K562 (cell line): ENCODE results near the gene MORF4L1. TPM values are rescaled to one million over a fixed set of nuclear protein-coding genes. Genes with fewer than 3 reads are reported as not detected.
A peak's percentile ranks its signal among the peaks of the same experiment; 100 is the strongest.

Source experiments
- ATAC-seq: fragments of 200-7000 bp; cut with Tn5 transposase; 3 replicates; pipeline ENCODE4 v1.9.1; 2020; ENCODE audit warnings: moderate library complexity
- BruUV-seq: library from RNA; stranded (reverse); fragments of 400-500 nt; replicated peaks from 2 replicates; lab custom pipeline; 2021; lab: Mats Ljungman, UMichigan
- CTCF ChIA-PET: fragments of 300-600 bp; formaldehyde crosslinking; extraction: SDS; loops from one replicate; lab custom pipeline; 2021; ENCODE audit warnings: low intra/inter-chr PET ratio; lab: Yijun Ruan, JAX
- POLR2A ChIA-PET: fragments of 300-600, 350-650 bp; sonication (Branson Sonifier 250); formaldehyde crosslinking; extraction: SDS; loops from one replicate; lab custom pipeline; 2021; ENCODE audit warnings: antibody characterized with exemption, inconsistent platforms; lab: Yijun Ruan, JAX
- DNase-seq, 4 experiments: peaks; one replicate each; pipeline versions ENCODE4 v3.0.0 to v3.0.0-alpha.2; 2011 to 2018; ENCODE audit warnings: low spot score in 3 of 4, mixed read lengths in 3 of 4; ENCODE audit errors: extremely low read depth in 1 of 4
- FAIRE-seq: peaks from 2 replicates; lab custom pipeline; 2011; peaks lifted over from hg19 to GRCh38; lab: Jason Lieb, UNC
- H2AFZ ChIP-seq: 2 replicates; pipeline ENCODE4 v1.6.0; 2011; ENCODE audit warnings: low read depth, low read length, control low read depth, inconsistent platforms
- H3K27ac ChIP-seq: fragments of 200-600 bp; 3 replicates; pipeline ENCODE4 v1.8.0; 2011; ENCODE audit warnings: low read depth, mild to moderate bottlenecking, control low read depth, inconsistent platforms, low read length, moderate library complexity, mixed read lengths; ENCODE audit errors: extremely low read depth
- H3K27me3 ChIP-seq, 2 experiments: fragments of 300-600 bp in 1 of 2; 2 replicates in 1 of 2; 3 replicates in 1 of 2; pipeline versions ENCODE4 v1.6.0 to v1.8.0; 2011; ENCODE audit warnings: inconsistent platforms in 2 of 2, low read length in 2 of 2, mild to moderate bottlenecking in 1 of 2, mixed read lengths in 1 of 2, moderate library complexity in 1 of 2; ENCODE audit not compliant: control insufficient read depth in 2 of 2, insufficient read depth in 2 of 2
- H3K36me3 ChIP-seq: fragments of 300-600 bp; 3 replicates; pipeline ENCODE4 v1.8.0; 2011; ENCODE audit warnings: mild to moderate bottlenecking, low read length, inconsistent platforms; ENCODE audit not compliant: control insufficient read depth, insufficient read depth
- H3K4me1 ChIP-seq, 2 experiments: fragments of 200-600 bp in 1 of 2; replicated peaks in 1 of 2; 2 replicates in 1 of 2; 3 replicates in 1 of 2; pipeline versions ENCODE4 v1.5.1 to v1.8.0; 2011; ENCODE audit warnings: inconsistent platforms in 2 of 2, low read length in 2 of 2, mild to moderate bottlenecking in 1 of 2, mixed read lengths in 1 of 2, moderate library complexity in 1 of 2; ENCODE audit not compliant: control insufficient read depth in 2 of 2, insufficient read depth in 2 of 2
- H3K4me2 ChIP-seq: 2 replicates; pipeline ENCODE4 v1.6.1; 2011; ENCODE audit warnings: low read length, control low read depth, inconsistent platforms, mixed read lengths; ENCODE audit not compliant: insufficient read depth
- H3K4me3 ChIP-seq: fragments of 200-600 bp; sonication (generic), shearing (Covaris generic); 2 replicates; pipeline ENCODE4 v1.5.1; 2016; ENCODE audit warnings: control low read depth, inconsistent platforms
- H3K79me2 ChIP-seq: fragments of 200-600 bp; 3 replicates; pipeline ENCODE4 v1.8.0; 2011; ENCODE audit warnings: low read length, inconsistent platforms; ENCODE audit not compliant: control insufficient read depth, insufficient read depth
- H3K9ac ChIP-seq, 2 experiments: 2 replicates each; pipeline versions ENCODE4 v1.6.0 to v1.6.1; 2011; ENCODE audit warnings: low read depth in 2 of 2, low read length in 2 of 2, control low read depth in 1 of 2, inconsistent platforms in 1 of 2, mild to moderate bottlenecking in 1 of 2, mixed read lengths in 1 of 2; ENCODE audit not compliant: insufficient read depth in 1 of 2
- H3K9me1 ChIP-seq: one replicate; pipeline ENCODE4 v1.6.0; 2011; ENCODE audit warnings: inconsistent platforms, mild to moderate bottlenecking, low read length, moderate library complexity; ENCODE audit not compliant: control insufficient read depth, insufficient read depth
- H3K9me3 ChIP-seq: replicated peaks from 2 replicates; pipeline ENCODE4 v1.5.1; 2011; ENCODE audit warnings: low read depth, low read length, inconsistent platforms; ENCODE audit not compliant: control insufficient read depth, insufficient read depth
- H4K20me1 ChIP-seq: replicated peaks from 2 replicates; pipeline ENCODE4 v1.6.1; 2011; ENCODE audit warnings: low read length, inconsistent platforms, mixed read lengths; ENCODE audit not compliant: control insufficient read depth, insufficient read depth
- CHD4 ChIP-seq: fragments of 200-600 bp; sonication (generic); IDR thresholded peaks from 3 replicates; pipeline ENCODE4 v1.6.1; 2012; ENCODE audit warnings: low read depth, mild to moderate bottlenecking, mixed read lengths, low read length, inconsistent platforms; ENCODE audit not compliant: insufficient read depth, insufficient replicate concordance, poor library complexity, severe bottlenecking
- ZNF274 ChIP-seq: IDR thresholded peaks from 2 replicates; pipeline ENCODE4 v1.6.1; 2011; ENCODE audit warnings: low read depth, mild to moderate bottlenecking, low read length, moderate library complexity, borderline replicate concordance
- ZNF398 ChIP-seq: fragments of 250-450 bp; sonication (Bioruptor Pico); IDR thresholded peaks from 2 replicates; pipeline ENCODE4 v1.8.0; 2021; ENCODE audit warnings: moderate library complexity, mild to moderate bottlenecking, inconsistent platforms
- ZNF511 ChIP-seq: sonication (generic); formaldehyde crosslinking; IDR thresholded peaks from 2 replicates; pipeline ENCODE4 v1.8.0; 2022; ENCODE audit warnings: mild to moderate bottlenecking, missing genetic modification reagents
- whole genome bisulfite sequencing: fragments of 100-300 bp; shearing (Covaris generic); methylation state at CpG from one replicate; pipeline ENCODE4 v1.1.6; 2016; ENCODE audit warnings: low coverage, mixed read lengths; ENCODE audit not compliant: insufficient coverage; ENCODE audit errors: missing lambda C conversion rate; 5-methylcytosine and 5-hydroxymethylcytosine counted together
- in situ Hi-C: fragments of 300-500 bp; cut with MboI; formaldehyde crosslinking; loops from 4 replicates; pipeline ENCODE4 v1.15.0; 2018; ENCODE audit warnings: inconsistent platforms, mixed read lengths
- intact Hi-C: fragments of 100-400 bp; cut with micrococcal nuclease; formaldehyde crosslinking; loops from 2 replicates; pipeline ENCODE4 v1.14.2; 2022
- polyA plus RNA-seq, 8 experiments: library from polyadenylated mRNA; depleted of rRNA in 4 of 8; stranded (reverse) in 5 of 8; unstranded in 3 of 8; fragments of >200 nt; fragmentation: Nextera tagmentation in 2 of 8; fragmentation: Illumina TruSeq in 1 of 8; extraction: Ambion mirVana in 2 of 8; extraction: Trizol in 1 of 8; gene quantifications; 2 replicates each; pipeline versions ENCODE4 v1.2.1 to v1.2.3, GENCODE V29; 2011 to 2014; ENCODE audit warnings: inconsistent platforms in 1 of 8, missing spikeins in 1 of 8
- total RNA-seq, 7 experiments: library from RNA; depleted of rRNA in 6 of 7; stranded (reverse); fragments of >200 nt in 6 of 7; fragmentation: Illumina TruSeq in 2 of 7; extraction: Trizol in 2 of 7; gene quantifications; 2 replicates each; pipeline versions ENCODE4 v1.2.1 to v1.2.3, GENCODE V29; 2011 to 2021; ENCODE audit warnings: low replicate concordance in 1 of 7
- TF ChIP-seq, protein P1 (sequence below): IDR thresholded peaks from 2 replicates; pipeline ENCODE4 v1.6.1; 2011; ENCODE audit warnings: borderline replicate concordance, low read depth, mild to moderate bottlenecking, moderate library complexity, low read length; ENCODE audit not compliant: insufficient read depth, poor library complexity, severe bottlenecking

Gene MORF4L1
- total and polyA plus RNA-seq, 9 of the 15 experiments (the other 6 are each of a cell fraction or from before 2014, with no cell fraction given), result 127 to 615 (median 281) TPM

- WGBS, result 24% methylated on average over 62 of the region's 73 CpGs
- in situ Hi-C loops, result no loop called here
- TF ChIP-seq ZNF398 (CRISPR knock-in tag) (no peak), ZNF511 (no peak), CHD4 (no peak), ZNF274 (no peak)
- TF ChIP-seq, protein P1, sequence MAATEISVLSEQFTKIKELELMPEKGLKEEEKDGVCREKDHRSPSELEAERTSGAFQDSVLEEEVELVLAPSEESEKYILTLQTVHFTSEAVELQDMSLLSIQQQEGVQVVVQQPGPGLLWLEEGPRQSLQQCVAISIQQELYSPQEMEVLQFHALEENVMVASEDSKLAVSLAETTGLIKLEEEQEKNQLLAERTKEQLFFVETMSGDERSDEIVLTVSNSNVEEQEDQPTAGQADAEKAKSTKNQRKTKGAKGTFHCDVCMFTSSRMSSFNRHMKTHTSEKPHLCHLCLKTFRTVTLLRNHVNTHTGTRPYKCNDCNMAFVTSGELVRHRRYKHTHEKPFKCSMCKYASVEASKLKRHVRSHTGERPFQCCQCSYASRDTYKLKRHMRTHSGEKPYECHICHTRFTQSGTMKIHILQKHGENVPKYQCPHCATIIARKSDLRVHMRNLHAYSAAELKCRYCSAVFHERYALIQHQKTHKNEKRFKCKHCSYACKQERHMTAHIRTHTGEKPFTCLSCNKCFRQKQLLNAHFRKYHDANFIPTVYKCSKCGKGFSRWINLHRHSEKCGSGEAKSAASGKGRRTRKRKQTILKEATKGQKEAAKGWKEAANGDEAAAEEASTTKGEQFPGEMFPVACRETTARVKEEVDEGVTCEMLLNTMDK, result peak; percentile 41
- TF ChIP-seq, all 486 proteins: peak for 1
- Histone ChIP-seq H3K4me3 (no peak overlapping the region), H3K27me3 (peaks cover 36 to 56% of the 10 kb centered on the region in 2 experiments; a peak in 4 of 5 replicates), H3K4me2 (no peak overlapping the region), H3K9ac (no peak overlapping the region), H3K9me1 (no peaks in the 10 kb centered on the region), H3K79me2 (no peaks in the 10 kb centered on the region), H2AFZ (no peak overlapping the region), H3K4me1 (peaks cover 0 to 17% of the 10 kb centered on the region in 2 experiments; a peak in 2 of 5 replicates), H3K9me3 (no peaks in the 10 kb centered on the region), H4K20me1 (no peaks in the 10 kb centered on the region; the same call in 1 of the 2 replicates), H3K27ac (no peak overlapping the region), H3K36me3 (no peaks in the 10 kb centered on the region)
- no TSS peak for BruUV-seq
- peak; percentile 60 for ATAC-seq
- no peak for FAIRE-seq
- CTCF ChIA-PET, result no interaction called here
- DNase-seq, result no peak
- intact Hi-C loops, result no loop called here
- POLR2A ChIA-PET, result interaction anchor here (1.1 to 1.2 kb wide), 2 partner anchors 20 to 21 kb away, joined by 3 to 4 read pairs; partner anchors contain the start of gene ADAMTS7
Observed at GRCh38 chr15:78831229-78832207, 41.2 kb upstream of the MORF4L1 start.
